Putamen (tissue), 1 donor: ENCODE measurements around the gene DYSF.

Experiments
- DNase-seq: peaks from one replicate; pipeline ENCODE4 v3.0.0-alpha.2; 2016; ENCODE audit warnings: low spot score

Gene DYSF

DNA sequence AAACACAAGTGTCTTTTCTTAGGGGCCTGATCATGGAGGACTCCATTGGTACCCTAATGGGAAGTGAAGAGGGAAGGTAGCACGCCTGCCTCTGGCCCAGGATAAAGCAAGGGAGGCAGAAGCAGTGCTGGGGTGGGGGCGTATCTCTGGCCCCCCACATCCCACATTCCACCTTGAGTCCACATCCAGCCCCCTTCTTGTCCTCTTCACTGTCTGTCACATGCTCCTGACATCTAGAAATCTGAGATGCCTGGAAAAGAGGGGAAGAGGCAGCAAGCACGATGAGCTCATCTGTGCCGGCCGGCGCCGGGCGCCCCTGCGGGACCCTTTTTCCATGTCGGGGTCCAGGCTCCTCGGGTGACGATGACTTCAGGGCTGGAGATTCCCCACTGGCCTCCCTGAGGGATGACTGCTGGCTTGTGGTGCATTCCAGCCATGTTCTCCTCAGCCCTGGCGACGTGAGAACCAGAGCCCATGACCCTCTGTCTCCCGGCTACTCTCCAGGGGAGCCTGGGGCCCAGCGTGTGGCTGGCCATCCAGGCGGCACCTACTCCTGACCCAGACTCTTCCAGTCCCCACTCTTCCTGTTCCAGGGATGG, 277.5 kb downstream of the DYSF start:
- no peak for DNase-seq

DNA sequence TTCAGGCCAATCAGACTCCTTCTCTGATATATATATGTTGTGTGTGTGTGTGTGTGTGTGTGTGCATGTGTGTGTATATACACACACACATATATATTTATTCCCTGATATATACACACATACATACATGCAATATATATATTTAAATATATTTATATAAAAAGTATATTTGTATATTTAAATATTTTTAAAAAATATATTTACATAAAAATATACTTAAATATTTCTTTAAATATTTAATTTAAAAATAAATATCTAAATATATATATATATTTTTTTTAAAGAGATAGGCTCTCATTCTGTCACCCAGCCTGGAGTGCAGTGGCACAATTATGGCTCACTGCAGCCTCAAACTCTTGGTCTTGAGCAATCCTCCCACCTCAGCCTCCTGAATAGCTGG, 281.3 kb downstream of the DYSF start:
- DNase-seq, result no peak

DNA sequence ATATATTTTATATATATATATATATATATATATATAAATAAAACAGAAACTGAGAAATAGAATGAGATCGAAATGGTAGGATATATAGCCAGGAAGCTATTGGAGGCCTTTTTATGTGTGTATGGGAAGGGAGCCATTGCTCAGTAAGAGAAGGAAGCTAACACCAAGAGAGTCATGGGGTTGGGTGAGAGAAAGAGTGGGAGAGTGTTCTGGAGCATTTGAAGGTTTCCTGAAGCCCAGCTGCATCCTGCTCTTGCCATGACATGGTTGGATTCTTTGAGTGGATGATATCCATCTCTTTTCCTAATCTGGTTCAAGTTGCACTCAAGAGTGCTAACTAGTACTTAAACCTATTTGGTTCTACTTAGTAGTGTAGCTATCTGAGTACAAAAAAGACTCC, 282.3 kb downstream of the DYSF start:
- no peak for DNase-seq
